GM19324 (cell line): ENCODE data around the gene ZNF335.
"Not testable (repeated sequence)": the region's sequence is repeated elsewhere in the genome, so short reads cannot be mapped to it uniquely, and the experiment has no call there.

ENCODE experiments used
- ATAC-seq: cut with Tn5 transposase; IDR thresholded peaks from one replicate; pipeline ENCODE4 v1.9.1; 2021; ENCODE audit warnings: mild to moderate bottlenecking, moderate library complexity; ENCODE audit not compliant: unreplicated experiment, low FRiP score

Gene ZNF335

DNA sequence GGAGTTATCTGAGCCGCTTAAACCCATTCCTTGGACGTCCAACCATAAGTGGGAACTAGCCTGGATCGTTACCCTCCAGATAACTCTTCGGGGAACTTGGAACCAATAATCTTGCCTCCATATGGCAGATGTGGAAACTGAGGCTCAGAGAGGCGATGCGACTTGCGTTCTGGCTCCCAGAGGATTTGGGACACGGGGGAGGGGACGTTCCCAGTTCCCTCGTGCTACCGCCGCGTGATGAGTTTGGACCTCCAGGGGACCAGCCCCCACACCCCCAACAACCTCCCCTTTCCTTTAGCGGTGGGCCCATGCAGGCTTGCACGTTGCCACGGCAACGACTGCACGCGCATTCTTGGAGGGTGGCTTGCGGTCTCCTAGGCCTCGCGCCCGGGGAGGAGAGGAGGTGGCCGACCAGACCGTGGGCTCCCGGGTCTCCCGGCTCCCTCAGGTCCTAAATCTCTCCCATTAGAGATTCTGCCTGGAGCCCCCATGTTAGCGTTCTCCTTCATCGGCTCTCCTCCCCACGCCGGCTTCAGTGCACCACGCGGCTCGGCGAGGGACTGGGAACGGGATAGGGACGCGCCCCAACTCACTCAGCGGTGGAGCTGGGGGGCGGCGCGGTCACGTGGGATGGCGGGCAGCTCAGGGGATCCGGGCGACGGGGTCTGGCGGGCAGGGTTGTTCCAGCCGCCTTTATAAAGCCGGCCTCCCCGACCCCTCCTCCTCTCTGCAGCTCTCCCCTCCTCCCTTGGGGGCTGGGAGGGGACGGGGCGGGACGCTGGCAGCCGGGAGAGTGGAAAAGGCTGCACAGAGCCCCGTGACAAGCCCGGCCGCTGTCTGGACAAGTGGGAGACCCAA lies 60.3 kb downstream of the ZNF335 start, which contains the start of gene PLTP:
PLTP (minus strand) TSS at position 670 of the 858 bp plus-strand sequence. CDS start 703 bp downstream, outside the sequence.
- ATAC-seq: no peak

DNA sequence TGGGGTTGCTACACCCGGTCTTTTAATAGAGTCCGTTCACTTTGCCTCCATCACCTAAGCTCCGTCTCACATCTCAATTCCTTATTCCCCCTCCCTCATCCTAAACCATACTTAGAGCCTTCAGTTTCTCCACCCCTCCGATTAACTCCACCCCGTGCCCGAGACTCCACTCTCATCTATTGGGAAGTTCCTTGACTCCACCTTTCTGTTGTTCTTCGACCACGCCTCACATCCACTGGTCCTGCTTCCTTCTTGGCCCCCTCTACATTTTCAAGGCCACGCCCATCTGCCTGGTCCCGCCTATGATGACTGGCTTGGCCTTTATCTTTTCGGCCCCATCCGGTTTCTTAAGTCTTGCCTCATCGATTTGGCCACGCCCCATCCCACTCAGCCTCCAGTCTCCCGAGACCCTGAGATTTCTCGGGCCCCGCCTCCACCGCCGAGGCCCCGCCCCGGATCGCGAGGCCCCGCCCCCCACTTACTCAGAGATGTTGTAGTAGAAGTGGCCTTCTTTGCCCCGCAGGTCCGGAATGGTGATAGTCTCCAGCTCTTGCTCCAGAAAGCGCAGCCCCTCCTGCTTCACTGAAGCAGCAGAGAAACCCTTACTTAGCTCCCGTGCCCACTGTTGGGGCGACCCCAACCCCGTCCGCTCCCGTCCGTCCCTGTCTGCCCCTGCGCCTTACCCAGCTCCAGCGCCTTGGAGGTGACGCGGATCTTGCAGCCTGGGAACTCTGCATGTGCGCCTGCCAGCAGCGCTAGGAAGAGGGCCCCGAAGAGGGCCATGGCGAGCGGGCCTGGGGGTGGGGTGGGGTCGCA lies 61.1 kb downstream of the ZNF335 start:
- ATAC-seq: peak; percentile 86

DNA sequence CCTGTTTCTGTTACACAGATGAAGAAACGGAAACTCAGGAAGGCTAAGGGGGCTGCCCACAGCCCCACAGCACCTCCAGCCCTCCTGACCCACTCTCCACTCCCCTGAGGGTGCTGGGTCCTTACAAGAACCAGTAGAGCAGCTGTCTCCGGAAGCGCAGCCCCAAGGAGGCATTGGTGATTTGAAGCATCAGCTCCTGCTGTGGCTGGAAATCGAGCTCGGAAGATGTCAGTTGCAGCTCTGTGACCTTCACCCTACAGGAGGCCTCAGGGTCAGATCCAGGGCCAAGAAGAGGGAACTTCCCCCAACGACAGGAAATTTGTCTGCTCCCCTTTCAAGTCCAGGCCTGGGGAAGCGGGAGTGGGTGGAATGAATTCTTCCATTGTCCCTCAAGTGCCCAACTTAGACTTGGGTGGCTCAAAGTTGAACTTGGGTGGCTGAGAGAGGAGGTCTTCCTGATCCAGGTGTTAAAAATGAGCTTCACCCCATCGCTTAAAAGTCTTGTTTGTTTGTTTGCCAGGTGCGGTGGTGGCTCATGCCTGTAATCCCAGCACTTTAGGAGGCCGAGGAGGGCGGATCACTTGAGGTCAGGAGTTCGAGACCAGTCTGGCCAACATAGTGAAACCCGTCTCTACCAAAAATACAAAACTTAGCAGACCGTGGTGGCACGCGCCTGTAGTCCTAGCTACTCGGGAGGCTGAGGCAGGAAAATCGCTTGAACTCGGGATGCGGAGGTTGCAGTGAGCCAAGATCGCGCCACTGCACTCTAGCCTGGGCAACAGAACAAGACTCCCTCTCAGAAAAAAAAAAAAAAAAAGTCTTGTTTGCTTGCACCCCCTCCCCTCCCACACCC lies 62.0 kb downstream of the ZNF335 start:
- no peak for ATAC-seq

GRCh38 chr20:45909336-45909808 lies 62.6 kb downstream of the ZNF335 start:
- ATAC-seq: no peak

GRCh38 chr20:45908084-45908483 lies 63.9 kb downstream of the ZNF335 start:
- ATAC-seq: no peak

DNA sequence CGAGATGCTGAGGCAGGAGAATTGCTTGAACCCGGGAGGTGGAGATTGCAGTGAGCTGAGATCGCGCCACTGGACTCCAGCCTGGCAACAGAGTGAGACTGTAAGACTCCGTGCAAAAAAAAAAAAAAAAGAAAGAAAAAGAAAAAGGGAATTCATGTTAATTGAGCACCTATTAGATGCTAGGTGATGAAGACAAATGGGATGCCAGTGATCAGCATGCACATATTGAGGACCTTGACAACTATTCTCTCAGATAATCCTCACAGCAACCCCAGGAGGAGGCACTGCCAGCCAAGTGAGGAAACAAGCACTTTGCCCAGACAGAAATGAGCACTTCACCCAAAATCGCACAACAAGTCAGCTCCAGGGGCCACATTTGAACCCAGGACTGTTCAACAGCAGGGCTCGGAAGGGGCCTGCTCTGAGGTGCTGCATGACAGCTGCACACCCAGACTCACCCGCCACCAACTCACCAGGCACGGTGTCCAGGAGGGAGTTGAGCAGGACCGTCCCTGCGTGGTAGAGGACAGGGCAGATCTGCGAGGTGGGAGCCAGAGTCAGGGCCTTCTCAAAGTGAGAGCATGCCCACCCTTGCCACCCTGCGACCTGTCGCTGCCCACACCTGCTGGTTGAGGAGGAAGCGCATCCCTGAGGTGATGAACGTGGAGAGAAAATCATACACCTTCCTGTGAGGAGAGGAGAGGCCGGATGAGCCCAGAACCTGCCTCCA lies 64.6 kb downstream of the ZNF335 start:
- no peak for ATAC-seq

DNA sequence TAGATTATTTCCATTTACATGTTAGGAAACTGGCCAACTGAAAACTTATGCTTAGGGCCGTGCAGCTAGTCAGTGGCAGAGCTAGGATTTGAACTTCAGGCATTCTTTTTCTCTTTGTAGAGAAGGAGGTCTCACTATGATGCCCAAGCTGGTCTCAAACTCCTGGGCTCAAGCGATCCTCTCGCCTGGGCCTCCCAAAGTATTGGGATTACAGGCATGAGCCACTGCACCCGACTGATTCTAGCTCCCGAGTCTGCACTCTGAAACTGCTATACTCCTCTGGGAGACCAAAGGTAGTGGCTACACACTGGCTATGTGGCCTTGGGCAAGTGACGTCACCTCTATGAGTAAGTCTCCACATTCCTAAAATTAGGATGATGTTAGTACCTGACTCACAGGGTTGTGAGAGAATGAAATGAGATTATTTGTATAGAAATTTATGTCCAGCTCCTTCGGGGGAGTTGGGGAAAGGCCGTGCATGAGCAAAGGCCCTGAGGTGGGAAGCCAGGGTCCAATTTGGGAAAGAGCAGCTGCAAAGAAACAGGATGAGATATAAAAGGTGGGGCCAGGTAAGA lies 66.4 kb downstream of the ZNF335 start:
- ATAC-seq: no peak

DNA sequence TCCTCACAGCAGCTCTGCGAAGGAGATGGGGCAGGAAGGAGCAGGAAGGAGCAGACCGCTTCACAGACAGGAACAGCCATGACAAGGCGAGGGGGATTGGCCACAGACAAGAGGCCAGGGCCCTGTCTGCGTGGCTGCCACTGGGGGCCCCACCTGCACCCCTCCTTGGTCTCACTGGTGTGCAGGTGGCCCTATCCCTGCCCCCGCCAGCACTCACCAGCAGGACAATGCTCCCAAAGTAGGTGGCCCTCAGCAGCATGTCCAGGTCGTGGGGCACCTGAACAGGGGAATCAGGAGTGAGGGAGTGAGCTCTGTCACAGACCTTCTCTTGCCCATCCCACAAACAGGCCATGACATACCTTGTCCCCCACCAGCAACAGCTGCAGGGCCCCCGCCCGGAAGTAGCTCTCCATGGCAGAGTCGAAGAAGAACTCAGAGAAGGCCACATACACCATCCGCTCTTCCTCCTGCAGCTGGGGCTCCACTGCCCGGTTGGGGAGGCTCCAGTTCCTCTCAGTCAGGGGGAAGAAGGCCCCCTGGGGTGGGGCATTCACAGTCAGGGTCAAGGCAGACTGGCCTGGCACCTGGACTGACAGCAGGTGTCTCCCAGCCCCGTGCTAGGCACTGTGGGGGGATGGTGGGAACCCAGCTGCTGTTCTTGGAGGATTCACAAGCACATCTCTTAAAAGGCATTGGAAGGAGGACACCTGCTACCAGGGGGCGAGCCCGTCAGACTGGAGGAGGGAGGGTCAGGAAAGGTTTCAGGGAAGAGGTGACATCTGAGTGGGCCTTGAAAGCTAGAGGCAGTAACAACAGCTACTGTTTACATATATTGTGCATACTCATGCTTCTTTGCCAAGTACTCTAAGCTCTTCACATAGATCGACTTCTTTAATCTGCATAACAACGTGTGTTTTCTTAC lies 67.2 kb downstream of the ZNF335 start:
- no peak for ATAC-seq

- no peak for ATAC-seq
These were observed 69.8 kb downstream of the ZNF335 start for GRCh38 chr20:45902199-45902701.

- not testable (repeated sequence) for ATAC-seq
These were observed 70.7 kb downstream of the ZNF335 start for GRCh38 chr20:45901332-45901731.

- no peak for ATAC-seq
These were observed 72.8 kb downstream of the ZNF335 start for GRCh38 chr20:45899046-45899835.
